HUES48 (cell line): Measurements from ENCODE around the gene PGBD5.
"Not testable (repeated sequence)": the region's sequence is repeated elsewhere in the genome, so short reads cannot be mapped to it uniquely, and the experiment has no call there.

Source experiments
- H3K27ac ChIP-seq: one replicate; pipeline ENCODE4 v1.7.0; 2013; ENCODE audit warnings: low read depth, low read length, inconsistent platforms
- H3K27me3 ChIP-seq: 2 replicates; pipeline ENCODE4 v1.6.1; 2013; ENCODE audit warnings: mild to moderate bottlenecking, low read length; ENCODE audit not compliant: control insufficient read depth, insufficient read depth
- H3K36me3 ChIP-seq: 2 replicates; pipeline ENCODE4 v1.6.1; 2013; ENCODE audit warnings: low read length; ENCODE audit not compliant: control insufficient read depth, insufficient read depth
- H3K4me1 ChIP-seq: 2 replicates; pipeline ENCODE4 v1.6.1; 2013; ENCODE audit warnings: mild to moderate bottlenecking, low read length; ENCODE audit not compliant: control insufficient read depth, insufficient read depth
- H3K4me3 ChIP-seq: 2 replicates; pipeline ENCODE4 v1.5.1; 2013; ENCODE audit warnings: mild to moderate bottlenecking, low read depth, low read length
- H3K9ac ChIP-seq: 2 replicates; pipeline ENCODE4 v1.6.1; 2013; ENCODE audit warnings: mild to moderate bottlenecking, low read depth, low read length, moderate library complexity
- H3K9me3 ChIP-seq: 2 replicates; pipeline ENCODE4 v1.6.1; 2013; ENCODE audit warnings: low read length; ENCODE audit not compliant: control insufficient read depth, insufficient read depth

Gene PGBD5

DNA sequence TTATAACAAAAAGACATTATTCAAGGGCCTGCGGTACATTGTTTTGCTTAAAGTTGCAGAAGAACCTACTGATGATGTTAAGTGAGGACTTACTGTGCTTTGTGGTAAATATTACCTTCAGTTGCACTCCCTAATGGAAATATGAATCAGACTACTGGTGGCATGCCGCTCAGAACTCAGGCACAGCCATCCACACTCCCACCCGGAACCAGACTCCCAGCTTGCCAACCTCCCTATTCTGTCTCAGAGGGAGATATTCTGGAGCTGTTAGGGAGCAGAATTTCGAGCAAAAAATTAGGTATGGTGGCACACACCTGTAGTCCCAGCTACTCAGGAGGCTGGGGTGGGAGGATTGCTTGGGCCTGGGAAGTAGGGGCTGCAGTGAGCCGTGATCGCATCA, 13.1 kb downstream of the PGBD5 start:
- Histone ChIP-seq H3K27ac (no peak overlapping the region), H3K9me3 (no peaks in the 10 kb centered on the region), H3K27me3 (no peaks in the 10 kb centered on the region), H3K9ac (no peak overlapping the region), H3K4me1 (no peaks in the 10 kb centered on the region), H3K36me3 (no peaks in the 10 kb centered on the region), H3K4me3 (no peak overlapping the region)

DNA sequence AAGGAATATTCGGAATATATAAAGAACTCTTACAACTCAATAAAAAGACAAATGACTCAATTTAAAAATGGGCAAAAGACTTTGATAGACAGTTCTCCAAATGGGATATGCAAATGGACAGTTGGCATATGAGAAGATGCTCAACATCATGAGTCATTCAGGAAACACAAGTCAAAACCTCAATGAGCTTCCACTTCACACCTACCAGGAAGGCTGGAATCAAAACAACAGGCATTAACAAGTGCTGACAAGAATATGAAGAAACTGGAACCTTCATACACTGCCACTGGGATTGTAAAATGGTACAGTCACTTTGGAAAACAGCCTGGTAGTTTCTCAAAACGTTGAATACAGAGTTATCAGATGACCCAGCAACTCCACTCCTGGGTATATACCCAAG, 17.2 kb downstream of the PGBD5 start:
- Histone ChIP-seq H3K9me3 (no peaks in the 10 kb centered on the region), H3K9ac (no peak overlapping the region), H3K27ac (no peak overlapping the region), H3K36me3 (no peaks in the 10 kb centered on the region), H3K27me3 (no peaks in the 10 kb centered on the region), H3K4me1 (no peaks in the 10 kb centered on the region), H3K4me3 (no peak overlapping the region)

- Histone ChIP-seq H3K9ac (no peak overlapping the region), H3K9me3 (no peaks in the 10 kb centered on the region), H3K27ac (no peak overlapping the region), H3K4me1 (no peaks in the 10 kb centered on the region), H3K27me3 (no peaks in the 10 kb centered on the region), H3K4me3 (no peak overlapping the region), H3K36me3 (no peaks in the 10 kb centered on the region)
Observed at GRCh38 chr1:230407351-230407750, 18.8 kb downstream of the PGBD5 start.

DNA sequence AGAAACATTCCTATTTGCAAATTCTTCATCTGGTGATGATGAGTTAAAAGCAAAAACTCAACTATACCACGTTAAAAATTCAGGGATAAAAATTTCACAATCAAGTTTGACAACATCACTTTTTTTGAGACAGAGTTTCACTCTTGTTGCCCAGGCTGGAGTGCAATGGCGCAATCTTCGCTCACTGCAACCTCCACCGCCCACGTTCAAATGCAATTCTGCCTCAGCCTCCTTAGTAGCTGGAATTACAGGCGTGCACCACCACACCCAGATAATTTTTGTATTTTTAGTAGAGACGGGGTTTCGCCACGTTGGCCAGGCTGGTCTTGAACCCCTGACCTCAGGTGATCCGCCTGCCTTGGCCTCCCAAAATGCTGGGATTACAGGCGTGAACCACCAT, 19.4 kb downstream of the PGBD5 start:
- H3K27ac ChIP-seq, H3K4me3 ChIP-seq, H3K9me3 ChIP-seq, H3K4me1 ChIP-seq, H3K36me3 ChIP-seq, H3K9ac ChIP-seq, H3K27me3 ChIP-seq: not testable (repeated sequence)

GRCh38 chr1:230403442-230403841, 22.7 kb downstream of the PGBD5 start:
- H3K27me3 ChIP-seq: no peaks in the 10 kb centered on the region
- H3K27ac ChIP-seq: no peak overlapping the region
- H3K9me3 ChIP-seq: no peaks in the 10 kb centered on the region
- H3K4me1 ChIP-seq: peaks cover 10% of the 10 kb centered on the region; the same call in 1 of the 2 replicates
- no peak overlapping the region for H3K9ac ChIP-seq
- H3K36me3 ChIP-seq: no peaks in the 10 kb centered on the region
- no peak overlapping the region for H3K4me3 ChIP-seq

DNA sequence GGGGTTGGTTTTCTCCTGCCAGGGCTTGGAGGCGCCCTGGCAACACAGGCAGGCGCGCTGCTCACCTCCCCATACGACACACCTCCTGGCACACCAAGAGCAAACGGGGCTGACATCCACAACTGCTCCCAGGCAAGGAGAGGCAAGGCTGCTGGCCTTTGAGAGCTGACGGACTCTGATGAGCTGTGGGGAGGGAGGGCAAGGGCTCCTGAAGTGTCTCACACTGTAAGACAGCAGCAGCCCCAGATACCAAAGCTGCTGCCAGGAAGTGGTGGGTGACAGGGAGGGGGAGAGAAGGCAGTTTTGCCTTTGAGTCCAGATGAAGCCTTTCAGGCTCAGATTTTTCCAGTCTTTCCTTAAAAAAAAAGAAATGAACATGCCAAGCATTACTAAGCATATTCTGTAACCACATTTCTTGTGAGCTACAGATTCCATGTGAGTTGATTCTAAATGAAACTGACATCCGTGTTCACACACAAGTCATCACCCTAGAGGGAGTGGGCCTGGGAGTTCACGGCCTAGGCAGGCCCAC, 24.3 kb downstream of the PGBD5 start:
- no peak overlapping the region for H3K4me3 ChIP-seq
- no peaks in the 10 kb centered on the region for H3K9me3 ChIP-seq
- no peaks in the 10 kb centered on the region for H3K36me3 ChIP-seq
- H3K9ac ChIP-seq: no peak overlapping the region
- no peak overlapping the region for H3K27ac ChIP-seq
- H3K4me1 ChIP-seq: peaks cover 10% of the 10 kb centered on the region; the same call in 1 of the 2 replicates
- H3K27me3 ChIP-seq: no peaks in the 10 kb centered on the region

DNA sequence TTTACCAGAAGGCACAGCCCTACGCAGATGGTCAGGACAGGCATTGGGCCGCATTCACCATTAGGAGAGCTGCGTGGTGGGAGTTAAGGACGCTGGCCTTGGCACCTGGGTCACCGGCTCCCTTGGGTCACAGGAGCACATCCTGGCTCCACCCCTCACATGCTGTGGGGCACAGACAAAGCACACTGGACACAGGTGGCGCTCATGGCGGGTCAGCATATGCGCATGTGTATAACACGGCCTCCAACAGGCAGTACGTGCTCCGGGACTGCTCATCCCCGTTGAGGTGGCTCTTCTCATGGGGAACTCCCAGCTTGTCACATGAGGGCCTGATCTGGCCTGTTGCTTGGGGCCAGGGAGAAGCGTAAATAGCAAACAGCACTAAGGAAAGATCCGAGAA, 25.0 kb downstream of the PGBD5 start:
- Histone ChIP-seq H3K9me3 (no peaks in the 10 kb centered on the region), H3K27ac (no peak overlapping the region), H3K9ac (no peak overlapping the region), H3K36me3 (no peaks in the 10 kb centered on the region), H3K27me3 (no peaks in the 10 kb centered on the region), H3K4me3 (no peak overlapping the region), H3K4me1 (peaks cover 10% of the 10 kb centered on the region; the same call in 1 of the 2 replicates)

DNA sequence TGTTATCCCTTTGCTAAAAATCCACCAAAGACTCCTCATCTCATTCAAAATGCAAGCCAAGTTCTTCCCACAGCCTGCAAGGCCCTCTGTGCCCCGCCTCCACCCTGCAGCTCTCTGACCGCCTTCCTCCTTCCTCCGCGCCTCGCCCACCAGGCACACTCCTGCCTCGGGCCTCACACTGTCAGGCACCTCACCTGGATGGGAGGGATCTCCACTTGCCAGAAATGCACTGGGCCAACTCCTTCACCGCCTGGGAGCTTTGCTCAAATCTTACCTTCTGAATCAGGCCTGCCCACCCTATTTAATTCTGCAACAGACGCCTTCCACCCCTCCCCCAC, 26.2 kb downstream of the PGBD5 start:
- no peaks in the 10 kb centered on the region for H3K9me3 ChIP-seq
- H3K4me1 ChIP-seq: peaks cover 10% of the 10 kb centered on the region; the same call in 1 of the 2 replicates
- H3K27ac ChIP-seq: no peak overlapping the region
- H3K9ac ChIP-seq: no peak overlapping the region
- no peaks in the 10 kb centered on the region for H3K36me3 ChIP-seq
- H3K4me3 ChIP-seq: no peak overlapping the region
- no peaks in the 10 kb centered on the region for H3K27me3 ChIP-seq

DNA sequence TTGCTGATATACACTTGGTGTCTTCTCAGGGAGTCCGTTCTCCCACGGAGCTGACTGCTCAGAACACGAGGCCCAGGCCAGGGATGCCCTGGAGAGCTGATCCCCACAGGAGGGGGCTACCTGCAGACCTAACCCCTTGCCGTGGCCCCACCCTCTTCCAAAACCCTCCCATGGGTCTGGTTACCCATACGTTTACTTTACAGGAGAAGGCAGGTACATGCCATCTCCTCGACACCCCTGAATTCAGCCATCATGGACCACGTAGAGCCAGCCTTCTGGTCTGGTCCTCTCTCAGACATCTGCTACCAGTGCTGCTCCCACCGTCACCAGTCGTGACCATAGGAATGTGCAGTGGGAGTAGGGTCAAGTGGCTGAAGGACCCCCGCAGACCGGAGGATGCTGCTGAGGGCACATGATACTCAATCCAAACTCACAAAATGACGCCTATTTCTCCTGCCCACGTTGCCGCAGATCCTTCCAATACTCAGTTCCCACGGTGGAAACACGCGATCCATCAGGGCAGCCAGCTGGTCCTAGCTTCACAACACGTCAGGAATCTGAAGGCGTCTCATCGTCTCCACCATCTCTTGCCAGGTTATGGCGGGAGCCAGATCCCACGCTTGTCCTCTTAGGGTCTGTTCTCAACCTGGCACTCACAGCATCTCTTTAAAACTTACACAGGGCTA, 26.7 kb downstream of the PGBD5 start:
- H3K9ac ChIP-seq: no peak overlapping the region
- no peak overlapping the region for H3K27ac ChIP-seq
- peaks cover 10% of the 10 kb centered on the region; the same call in 1 of the 2 replicates for H3K4me1 ChIP-seq
- H3K36me3 ChIP-seq: no peaks in the 10 kb centered on the region
- H3K9me3 ChIP-seq: no peaks in the 10 kb centered on the region
- H3K27me3 ChIP-seq: no peaks in the 10 kb centered on the region
- no peak overlapping the region for H3K4me3 ChIP-seq

GRCh38 chr1:230398856-230399255, 27.3 kb downstream of the PGBD5 start:
- Histone ChIP-seq H3K9me3 (no peaks in the 10 kb centered on the region), H3K27me3 (no peaks in the 10 kb centered on the region), H3K27ac (no peak overlapping the region), H3K4me3 (no peak overlapping the region), H3K4me1 (peaks cover 10% of the 10 kb centered on the region), H3K9ac (no peak overlapping the region), H3K36me3 (no peaks in the 10 kb centered on the region)

DNA sequence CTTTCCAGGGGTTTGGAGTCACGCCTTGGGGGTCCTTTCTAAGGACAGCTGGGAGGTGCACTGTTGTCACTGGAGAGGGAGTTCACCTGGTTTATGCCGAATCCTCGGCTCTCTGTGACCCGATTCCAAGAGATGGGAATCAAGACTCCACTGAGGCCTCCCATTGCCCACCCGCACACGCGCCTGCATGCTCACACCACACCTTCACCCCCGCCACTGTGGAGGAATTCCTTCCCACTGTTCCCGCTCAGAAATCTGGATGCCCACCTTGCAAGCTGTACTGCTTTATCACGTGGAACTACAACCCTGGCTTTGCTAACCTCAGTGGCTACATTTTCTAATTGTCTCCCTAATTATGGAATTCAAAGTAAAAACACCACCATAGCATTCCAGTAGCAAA, 29.2 kb downstream of the PGBD5 start:
- no peak overlapping the region for H3K27ac ChIP-seq
- peaks cover 18% of the 10 kb centered on the region for H3K4me1 ChIP-seq
- H3K27me3 ChIP-seq: no peaks in the 10 kb centered on the region
- H3K4me3 ChIP-seq: no peak overlapping the region
- no peak overlapping the region for H3K9ac ChIP-seq
- H3K9me3 ChIP-seq: no peaks in the 10 kb centered on the region
- no peaks in the 10 kb centered on the region for H3K36me3 ChIP-seq
